Measurements from ENCODE around the gene LTO1. TPM values are rescaled to one million over a fixed set of nuclear protein-coding genes. Genes with fewer than 3 reads are reported as not detected.

Gene LTO1
- total and polyA plus RNA-seq, 10 of the 15 experiments (the other 5 are each of a cell fraction or from before 2014, with no cell fraction given) = 2.6 to 27.5 (median 14.4) TPM

DNA sequence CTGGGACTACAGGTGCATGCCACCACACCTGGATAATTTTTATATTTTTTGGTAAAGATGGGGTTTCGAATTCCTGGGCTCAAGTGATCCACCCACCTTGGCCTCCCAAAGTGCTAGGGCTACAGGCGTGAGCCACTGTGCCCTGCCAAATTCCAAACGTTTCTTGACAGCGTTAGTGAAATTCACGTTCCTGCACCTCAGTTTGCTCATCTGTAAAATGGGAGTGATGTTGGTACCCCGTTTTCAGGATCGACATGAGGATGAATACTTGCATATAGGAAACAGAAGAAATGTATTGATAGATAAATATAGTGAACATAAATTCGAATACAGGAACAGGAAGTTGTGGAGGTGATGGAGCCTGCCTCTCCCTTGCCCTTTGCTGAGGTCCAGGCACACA is 10.2 kb upstream of the LTO1 start:
- in situ Hi-C loops (cut with MboI) = loop anchor here (5.0 to 10.0 kb wide), 2 partner anchors 202 to 509 kb away; no protein-coding TSS in a partner anchor
- TF ChIP-seq SP1 (IDR thresholded peaks at IDR 0.05; ENCODE audit: low read depth, low read length) = no peak
- no peak for TF ChIP-seq CREM (IDR thresholded peaks at IDR 0.05; ENCODE audit: low read depth)
- no peak for TF ChIP-seq BMI1 (IDR thresholded peaks at IDR 0.05; ENCODE audit: borderline replicate concordance)
- TF ChIP-seq ETV6 (conservative IDR thresholded peaks at IDR 0.05 in 1 of 2, IDR thresholded peaks at IDR 0.05 in 1 of 2; ENCODE audit: borderline replicate concordance in 1 of 2, low read depth in 1 of 2) = no peak
- H3K9ac ChIP-seq (ENCODE audit: control insufficient read depth, insufficient read depth, low read length) = no peak overlapping the region
- no peaks in the 10 kb centered on the region for H4K20me1 ChIP-seq (ENCODE audit: control insufficient read depth, insufficient read depth)
- no peaks in the 10 kb centered on the region for H3K79me2 ChIP-seq (ENCODE audit: control insufficient read depth, insufficient read depth, low read length)
- no peaks in the 10 kb centered on the region for H3K36me3 ChIP-seq (ENCODE audit: control insufficient read depth in 2 of 2, insufficient read depth in 2 of 2, low read length in 1 of 2)
- H3K27me3 ChIP-seq (replicated peaks in 1 of 2; ENCODE audit: control insufficient read depth in 2 of 2, insufficient read depth in 2 of 2, low read length in 1 of 2) = no peaks in the 10 kb centered on the region
- no peaks in the 10 kb centered on the region; the same call in 2 of the 3 replicates for H3K9me3 ChIP-seq (replicated peaks; ENCODE audit: control insufficient read depth, insufficient read depth, low read length)
- RAD21 ChIA-PET (ENCODE audit: unreplicated experiment) = no interaction called here
- H3K4me1 ChIP-seq (ENCODE audit: control insufficient read depth, insufficient read depth, low read length) = no peaks in the 10 kb centered on the region
- FAIRE-seq = no peak
- H3K4me2 ChIP-seq (ENCODE audit: control insufficient read depth, insufficient read depth) = no peak overlapping the region
- no peak overlapping the region for H3K4me3 ChIP-seq
- no peak for ATAC-seq
- H3K27ac ChIP-seq (ENCODE audit: control insufficient read depth, insufficient read depth) = no peak overlapping the region
- POLR2A ChIA-PET = no interaction called here
- BruUV-seq (replicated peaks) = no TSS peak
- 22% methylated on average over 8 of the region's 8 CpGs for WGBS (ENCODE audit: insufficient coverage, insufficient replicate concordance, low lambda C conversion rate, missing lambda C conversion rate)
- H2AFZ ChIP-seq (ENCODE audit: control insufficient read depth, low read depth, low read length) = no peak overlapping the region
- no peak for DNase-seq (ENCODE audit: low read depth, low spot score)
- CTCF ChIA-PET = interaction anchor here (1.0 to 1.6 kb wide), 3 partner anchors 9 to 224 kb away, joined by 3 to 4 read pairs (median 3); no protein-coding TSS in a partner anchor
- intact Hi-C loops (cut with micrococcal nuclease; ENCODE audit: unreplicated experiment) = loop anchor here (5.0 kb wide), 1 partner anchor 517 kb away; the partner anchor contains the start of gene FADD
- SMC1A ChIA-PET (ENCODE audit: uncharacterized antibody, unreplicated experiment) = interaction anchor here (0.6 kb wide), 1 partner anchor 236 kb away, joined by 3 read pairs; no protein-coding TSS in a partner anchor

- H3K4me2 ChIP-seq (ENCODE audit: control insufficient read depth, insufficient read depth) = no peak overlapping the region
- SMC1A ChIA-PET (ENCODE audit: uncharacterized antibody, unreplicated experiment) = interaction anchor here (0.6 kb wide), 1 partner anchor 237 kb away, joined by 3 read pairs; no protein-coding TSS in a partner anchor
- RAD21 ChIA-PET (ENCODE audit: unreplicated experiment) = interaction anchor here (0.6 to 0.7 kb wide), 2 partner anchors 582 to 934 kb away, joined by 5 read pairs; no protein-coding TSS in a partner anchor
- CTCF ChIA-PET = interaction anchor here (0.7 to 1.2 kb wide), 2 partner anchors 202 to 728 kb away, joined by 3 to 4 read pairs; no protein-coding TSS in a partner anchor
- no peak overlapping the region for H3K9ac ChIP-seq (ENCODE audit: control insufficient read depth, insufficient read depth, low read length)
- FAIRE-seq (no peak), ATAC-seq (no peak), DNase-seq (ENCODE audit: low read depth, low spot score) (no peak)
- in situ Hi-C loops (cut with MboI) = loop anchor here (5.0 to 10.0 kb wide), 2 partner anchors 203 to 510 kb away; no protein-coding TSS in a partner anchor
- H3K9me3 ChIP-seq (replicated peaks; ENCODE audit: control insufficient read depth, insufficient read depth, low read length) = no peaks in the 10 kb centered on the region; the same call in 2 of the 3 replicates
- H3K4me1 ChIP-seq (ENCODE audit: control insufficient read depth, insufficient read depth, low read length) = no peaks in the 10 kb centered on the region
- no peak overlapping the region for H3K4me3 ChIP-seq
- no peaks in the 10 kb centered on the region for H3K36me3 ChIP-seq (ENCODE audit: control insufficient read depth in 2 of 2, insufficient read depth in 2 of 2, low read length in 1 of 2)
- no peak overlapping the region for H2AFZ ChIP-seq (ENCODE audit: control insufficient read depth, low read depth, low read length)
- BruUV-seq (replicated peaks) = no TSS peak
- POLR2A ChIA-PET = no interaction called here
- H3K79me2 ChIP-seq (ENCODE audit: control insufficient read depth, insufficient read depth, low read length) = no peaks in the 10 kb centered on the region
- intact Hi-C loops (cut with micrococcal nuclease; ENCODE audit: unreplicated experiment) = loop anchor here (5.0 kb wide), 1 partner anchor 518 kb away; the partner anchor contains the start of gene FADD
- WGBS (ENCODE audit: insufficient coverage, insufficient replicate concordance, low lambda C conversion rate, missing lambda C conversion rate) = 50% methylated on average over 11 of the region's 11 CpGs
- no peaks in the 10 kb centered on the region for H4K20me1 ChIP-seq (ENCODE audit: control insufficient read depth, insufficient read depth)
- H3K27ac ChIP-seq (ENCODE audit: control insufficient read depth, insufficient read depth) = no peak overlapping the region
- H3K27me3 ChIP-seq (replicated peaks in 1 of 2; ENCODE audit: control insufficient read depth in 2 of 2, insufficient read depth in 2 of 2, low read length in 1 of 2) = no peaks in the 10 kb centered on the region
- TF ChIP-seq TBL1XR1 (IDR thresholded peaks at IDR 0.05; ENCODE audit: low read depth, low read length) = no peak
- no peak for TF ChIP-seq SRF (IDR thresholded peaks at IDR 0.05; ENCODE audit: low read depth in 2 of 2, low read length in 2 of 2)
- no peak for TF ChIP-seq FOS (IDR thresholded peaks at IDR 0.05; ENCODE audit: borderline replicate concordance, extremely low read depth, insufficient read length)
- no peak for TF ChIP-seq SREBF1 (IDR thresholded peaks at IDR 0.05; ENCODE audit: low read length)
- no peak for TF ChIP-seq RBBP5 (conservative IDR thresholded peaks at IDR 0.05)
- no peak for TF ChIP-seq ASH2L (IDR thresholded peaks at IDR 0.05; ENCODE audit: borderline replicate concordance, low read depth)
- no peak for TF ChIP-seq GABPA (IDR thresholded peaks at IDR 0.05; ENCODE audit: low read depth)
- TF ChIP-seq, protein P1, sequence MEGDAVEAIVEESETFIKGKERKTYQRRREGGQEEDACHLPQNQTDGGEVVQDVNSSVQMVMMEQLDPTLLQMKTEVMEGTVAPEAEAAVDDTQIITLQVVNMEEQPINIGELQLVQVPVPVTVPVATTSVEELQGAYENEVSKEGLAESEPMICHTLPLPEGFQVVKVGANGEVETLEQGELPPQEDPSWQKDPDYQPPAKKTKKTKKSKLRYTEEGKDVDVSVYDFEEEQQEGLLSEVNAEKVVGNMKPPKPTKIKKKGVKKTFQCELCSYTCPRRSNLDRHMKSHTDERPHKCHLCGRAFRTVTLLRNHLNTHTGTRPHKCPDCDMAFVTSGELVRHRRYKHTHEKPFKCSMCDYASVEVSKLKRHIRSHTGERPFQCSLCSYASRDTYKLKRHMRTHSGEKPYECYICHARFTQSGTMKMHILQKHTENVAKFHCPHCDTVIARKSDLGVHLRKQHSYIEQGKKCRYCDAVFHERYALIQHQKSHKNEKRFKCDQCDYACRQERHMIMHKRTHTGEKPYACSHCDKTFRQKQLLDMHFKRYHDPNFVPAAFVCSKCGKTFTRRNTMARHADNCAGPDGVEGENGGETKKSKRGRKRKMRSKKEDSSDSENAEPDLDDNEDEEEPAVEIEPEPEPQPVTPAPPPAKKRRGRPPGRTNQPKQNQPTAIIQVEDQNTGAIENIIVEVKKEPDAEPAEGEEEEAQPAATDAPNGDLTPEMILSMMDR (IDR thresholded peaks at IDR 0.05 in 2 of 3, conservative IDR thresholded peaks at IDR 0.05 in 1 of 3; ENCODE audit: control insufficient read depth in 2 of 3, extremely low read depth in 1 of 3, insufficient read depth in 1 of 3, low read depth in 3 of 3, low read length in 3 of 3) = no peak
These were observed 9.5 kb upstream of the LTO1 start for GRCh38 chr11:69684651-69685050.
